ENCODE results near the gene CNOT8. TPM values are rescaled to one million over a fixed set of nuclear protein-coding genes. Genes with fewer than 3 reads are reported as not detected.
"Not testable (repeated sequence)": the region's sequence is repeated elsewhere in the genome, so short reads cannot be mapped to it uniquely, and the experiment has no call there.

Gene CNOT8
- total RNA-seq, 1 donor from 2014 or later, result 70.3 TPM

DNA sequence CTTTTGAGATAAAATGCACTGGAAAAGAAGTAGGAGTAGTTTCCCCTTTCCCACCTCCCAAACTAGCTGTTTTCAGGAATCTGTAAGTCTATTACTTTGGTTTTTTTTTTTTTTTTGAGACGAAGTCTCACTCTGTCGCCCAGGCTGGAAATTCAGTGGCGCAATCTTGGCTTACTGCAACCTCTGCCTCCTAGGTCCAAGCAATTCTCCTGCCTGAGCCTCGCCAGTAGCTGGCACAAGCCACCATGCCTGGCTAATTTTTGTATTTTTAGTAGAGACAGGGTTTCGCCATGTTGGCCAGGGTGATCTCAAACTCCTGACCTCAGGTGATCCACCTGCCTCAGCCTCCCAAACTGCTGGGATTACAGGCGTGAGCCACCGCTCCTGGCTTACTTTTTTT, 47.2 kb downstream of the CNOT8 start:
- DNase-seq (ENCODE audit: extremely low read depth, low read depth, low spot score), result not testable (repeated sequence)

DNA sequence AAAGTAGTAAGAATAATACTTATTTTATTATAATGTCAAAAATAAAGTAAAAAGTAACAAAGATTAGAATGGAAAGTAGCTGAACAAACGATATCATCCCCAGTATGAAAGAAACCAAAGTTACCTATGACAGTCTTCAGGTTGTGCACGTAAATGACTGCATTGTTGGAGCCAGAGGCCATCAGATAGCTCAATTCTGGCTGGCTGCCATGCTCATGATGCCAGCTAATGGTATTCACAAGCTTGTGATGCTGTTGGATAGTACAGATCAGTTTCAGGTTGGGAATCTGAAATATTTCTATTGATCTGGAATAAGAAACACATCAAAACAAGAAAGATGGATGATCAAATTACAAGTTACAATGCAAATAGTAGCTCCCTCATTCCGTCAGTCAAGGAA, 58.4 kb downstream of the CNOT8 start:
- no peak for DNase-seq (ENCODE audit: extremely low read depth, low read depth, low spot score)

DNA sequence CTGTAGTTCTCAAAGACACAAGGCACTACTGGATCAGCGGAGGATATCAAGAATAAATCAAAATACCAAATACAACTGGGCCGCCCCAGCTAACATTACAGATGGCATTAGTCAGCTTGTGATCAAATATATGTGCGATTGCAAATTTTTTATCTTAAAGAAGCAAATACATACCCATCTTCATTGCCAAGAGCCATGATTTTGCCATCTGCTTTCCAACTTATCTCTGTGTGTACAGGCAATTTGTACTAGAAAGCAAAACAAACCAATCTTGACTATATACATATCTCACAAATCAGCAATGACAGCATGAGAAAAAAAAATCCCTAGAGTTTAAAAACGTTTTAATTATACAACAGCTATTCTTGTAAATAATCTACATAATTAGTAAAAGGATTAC, 59.3 kb downstream of the CNOT8 start:
- DNase-seq (ENCODE audit: extremely low read depth, low read depth, low spot score), result no peak

DNA sequence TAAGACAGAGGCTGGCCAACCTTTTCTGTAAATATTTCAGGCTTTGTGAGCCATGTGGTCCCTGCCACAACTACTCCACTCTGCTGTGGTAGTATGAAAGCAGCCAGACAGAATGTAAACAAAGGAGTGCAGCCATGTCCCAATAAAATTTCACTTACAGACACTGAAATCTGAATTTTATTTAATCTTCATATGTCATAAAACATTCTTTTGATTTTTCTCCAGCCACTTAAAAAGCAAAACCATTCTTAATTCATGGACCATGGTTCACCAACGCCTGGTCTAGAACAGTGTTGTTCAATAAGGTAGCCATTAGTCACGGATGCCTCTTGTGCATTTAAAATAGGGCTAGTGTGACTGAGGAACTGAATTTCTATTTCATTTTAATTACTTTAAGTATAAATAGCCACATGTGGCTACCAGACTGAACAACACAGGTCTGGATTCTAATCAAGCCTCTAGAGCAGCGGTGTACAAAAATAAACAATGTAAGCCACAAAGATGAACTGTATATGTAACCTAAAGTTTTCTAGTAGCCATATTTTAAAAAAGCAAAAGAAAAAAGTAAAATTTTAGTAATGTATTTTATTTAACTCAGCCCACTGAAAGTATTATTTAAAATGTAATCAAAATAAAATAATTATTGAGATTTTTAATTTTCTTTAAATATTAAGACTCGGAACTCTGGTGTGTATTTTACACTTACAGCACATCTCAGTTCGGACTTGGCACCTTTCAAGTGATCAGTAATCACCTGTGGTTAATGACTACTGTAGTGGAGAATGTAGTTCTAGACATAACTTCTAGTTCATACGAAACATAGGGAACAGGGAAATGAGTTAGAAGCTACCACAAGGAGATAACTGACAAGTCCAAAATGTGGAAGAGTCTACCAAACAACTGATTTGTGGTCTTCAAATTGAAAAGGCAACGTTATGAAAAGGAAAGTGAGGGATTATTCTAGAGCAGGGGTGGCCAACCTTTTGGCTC, 65.3 kb downstream of the CNOT8 start:
- no peak for DNase-seq (ENCODE audit: extremely low read depth, low read depth, low spot score)

Other genes starting within 250 kb of the CNOT8 start
- 120 and 177 TPM in 2 replicates for gene LARP1, start 103.2 kb upstream of the CNOT8 start, total RNA-seq
- 7.8 and 8.9 TPM in 2 replicates for gene FAXDC2, start 8.0 kb upstream of the CNOT8 start, total RNA-seq
- 13.7 and 14.7 TPM in 2 replicates for gene GEMIN5, start 79.6 kb downstream of the CNOT8 start, total RNA-seq
- 34.2 and 40.6 TPM in 2 replicates for gene MRPL22, start 82.4 kb downstream of the CNOT8 start, total RNA-seq
- gene KIF4B, start 155.1 kb downstream of the CNOT8 start, total RNA-seq, result 0.23 and 0.39 TPM in 2 replicates